PC-3 (cell line): ENCODE results near the gene SERPINE1. TPM values are rescaled to one million over a fixed set of nuclear protein-coding genes. Genes with fewer than 3 reads are reported as not detected.

Experiments
- ATAC-seq: fragments of 200-7000 bp; cut with Tn5 transposase; 2 replicates; pipeline ENCODE4 v1.9.1; 2020; ENCODE audit warnings: mild to moderate bottlenecking, moderate library complexity
- Bru-seq: library from RNA; stranded (reverse); fragments of 400-500 nt; gene quantifications from one replicate; lab custom pipeline; 2021; lab: Mats Ljungman, UMichigan
- BruChase-seq, 2 experiments: library from RNA; stranded (reverse); fragments of 400-500 nt; gene quantifications; one replicate each; lab custom pipeline; 2021; lab: Mats Ljungman, UMichigan
- BruUV-seq: library from RNA; stranded (reverse); fragments of 400-500 nt; replicated peaks from 2 replicates; lab custom pipeline; 2021; lab: Mats Ljungman, UMichigan
- CTCF ChIA-PET: fragments of 300-600 bp; sonication (Branson Sonifier 250); formaldehyde crosslinking; loops from one replicate; lab custom pipeline; 2022; ENCODE audit warnings: antibody characterized with exemption; lab: Charles Lee
- POLR2A ChIA-PET: fragments of 300-600 bp; sonication (Branson Sonifier 250); formaldehyde crosslinking; loops from one replicate; lab custom pipeline; 2022; ENCODE audit warnings: antibody characterized with exemption; ENCODE audit not compliant: unreplicated experiment; lab: Charles Lee
- DNase-seq: peaks from one replicate; pipeline ENCODE4 v3.0.0-alpha.2; 2015
- H2AFZ ChIP-seq: fragments of 300-600 bp; sonication (generic); 2 replicates; pipeline ENCODE4 v1.6.0; 2016; ENCODE audit warnings: antibody characterized with exemption, low read length
- H3F3A ChIP-seq: fragments of 300-600 bp; sonication (generic); one replicate; pipeline ENCODE4 v1.6.0; 2017; ENCODE audit warnings: antibody characterized with exemption, low read length, control low read depth, mild to moderate bottlenecking; ENCODE audit not compliant: unreplicated experiment
- H3K27ac ChIP-seq: fragments of 300-600 bp; sonication (generic); 2 replicates; pipeline ENCODE4 v1.5.1; 2016; ENCODE audit warnings: mild to moderate bottlenecking, low read length
- H3K27me3 ChIP-seq: fragments of 300-600 bp; sonication (generic); 2 replicates; pipeline ENCODE4 v1.6.1; 2016; ENCODE audit warnings: low read length, mixed read lengths
- H3K36me3 ChIP-seq: fragments of 300-600 bp; sonication (generic); 2 replicates; pipeline ENCODE4 v1.6.1; 2016; ENCODE audit warnings: low read depth, mixed run types, low read length, mixed read lengths
- H3K4me1 ChIP-seq: fragments of 300-600 bp; sonication (generic); 2 replicates; pipeline ENCODE4 v1.5.1; 2016; ENCODE audit warnings: low read length; ENCODE audit not compliant: insufficient read depth
- H3K4me2 ChIP-seq: fragments of 300-600 bp; sonication (generic); 2 replicates; pipeline ENCODE4 v1.6.0; 2016; ENCODE audit warnings: low read length
- H3K4me3 ChIP-seq: fragments of 300-600 bp; sonication (generic); 2 replicates; pipeline ENCODE4 v1.5.1; 2016; ENCODE audit warnings: mild to moderate bottlenecking, low read length, mixed read lengths
- H3K79me2 ChIP-seq: fragments of 300-600 bp; sonication (generic); 2 replicates; pipeline ENCODE4 v1.6.1; 2017; ENCODE audit warnings: low read length, mixed read lengths
- H3K9ac ChIP-seq: fragments of 300-600 bp; sonication (generic); 2 replicates; pipeline ENCODE4 v1.6.0; 2016; ENCODE audit warnings: mild to moderate bottlenecking, low read length
- H3K9me2 ChIP-seq: fragments of 300-600 bp; sonication (generic); replicated peaks from 2 replicates; pipeline ENCODE4 v1.6.1; 2016; ENCODE audit warnings: mixed run types, low read length, mixed read lengths
- H3K9me3 ChIP-seq: fragments of 300-600 bp; sonication (generic); 2 replicates; pipeline ENCODE4 v1.6.1; 2016; ENCODE audit warnings: low read length, mixed read lengths
- H4K20me1 ChIP-seq: fragments of 300-600 bp; sonication (generic); 2 replicates; pipeline ENCODE4 v1.6.1; 2016; ENCODE audit warnings: low read length, mixed read lengths
- CTCF ChIP-seq: fragments of 300-600 bp; sonication (generic); conservative IDR thresholded peaks from 2 replicates; pipeline ENCODE4 v1.5.1; 2017; ENCODE audit warnings: antibody characterized with exemption, low read depth, mild to moderate bottlenecking, low read length
- EZH2 ChIP-seq: fragments of 300-600 bp; sonication (generic); IDR thresholded peaks from one replicate; pipeline ENCODE4 v1.6.1; 2017; ENCODE audit warnings: antibody characterized with exemption, mild to moderate bottlenecking, low read length; ENCODE audit not compliant: unreplicated experiment
- EZH2phosphoT487 ChIP-seq: fragments of 300-600 bp; sonication (generic); IDR thresholded peaks from 2 replicates; pipeline ENCODE4 v1.6.1; 2018; ENCODE audit warnings: mild to moderate bottlenecking, antibody characterized with exemption, low read length, borderline replicate concordance
- intact Hi-C: fragments of 100-400 bp; cut with micrococcal nuclease; formaldehyde crosslinking; loops from 2 replicates; pipeline ENCODE4 v1.9.0; 2023
- long read RNA-seq: library from polyadenylated mRNA; unstranded; transcript quantifications from one replicate; pipeline ENCODE4 v2.0.0, GENCODE V29; 2021; ENCODE audit not compliant: unreplicated experiment
- total RNA-seq: library from RNA; depleted of rRNA; stranded (reverse); fragments of >200 nt; gene quantifications from 2 replicates; pipeline ENCODE4 v1.2.3, GENCODE V29; 2014; rRNA removed

SERPINE1 gene
- total RNA-seq (46.1 and 52.5 TPM in 2 replicates), Bru-seq, nascent RNA (percentile 66 among the genes with signal in this experiment), BruChase-seq, experiment 1, labeled RNA remaining after a 6-hour chase (percentile 90 among the genes with signal in this experiment), BruChase-seq, experiment 2, labeled RNA remaining after a 2-hour chase (percentile 66 among the genes with signal in this experiment)
- long read RNA-seq, transcript SERPINE1-201 (9 exons, 3,190 nt), result major isoform, 5 of 49 reads
- long read RNA-seq, partial matches to known transcripts, result 30 of 49 reads
- long read RNA-seq, other reads (novel, unspliced or antisense), result 14 of 49 reads

- no TSS peak for BruUV-seq
- peaks cover 39% of the 10 kb centered on the region for H3K4me1 ChIP-seq
- peak; percentile 62 for DNase-seq
Measured at GRCh38 chr7:101126651-101127459, at the start of gene SERPINE1. SERPINE1 (plus strand) TSS chr7:101127104; CDS start chr7:101128394, 1,290 bp downstream.

GRCh38 chr7:101077303-101078086, 49.4 kb upstream of the SERPINE1 start:
- peaks cover 3% of the 10 kb centered on the region; the same call in 1 of the 2 replicates for H3K4me1 ChIP-seq
- no peak overlapping the region for H3K9ac ChIP-seq
- TF ChIP-seq CTCF (peak; percentile 95), EZH2 (no peak)
- H3K4me3 ChIP-seq, result no peak overlapping the region
- no peaks in the 10 kb centered on the region for H3K9me3 ChIP-seq
- no peak overlapping the region for H3K27ac ChIP-seq
- no peaks in the 10 kb centered on the region for H3F3A ChIP-seq
- ATAC-seq (peak; percentile 99), DNase-seq (peak; percentile 90)
- POLR2A ChIA-PET, result no interaction called here
- no TSS peak for BruUV-seq
- H3K36me3 ChIP-seq, result no peaks in the 10 kb centered on the region
- H2AFZ ChIP-seq, result no peak overlapping the region
- H3K9me2 ChIP-seq, result no peaks in the 10 kb centered on the region
- CTCF ChIA-PET, result interaction anchor here (0.5 to 1.0 kb wide), 5 partner anchors 13 to 231 kb away, joined by 3 to 6 read pairs (median 3); partner anchors contain the start of gene UFSP1
- no peaks in the 10 kb centered on the region for H4K20me1 ChIP-seq
- H3K27me3 ChIP-seq, result no peaks in the 10 kb centered on the region
- H3K4me2 ChIP-seq, result peak overlapping the region; percentile 22; the same call in 1 of the 2 replicates
- intact Hi-C loops, result loop anchor here (1.0 kb wide), 2 partner anchors 61 to 180 kb away; no protein-coding TSS in a partner anchor
- no peaks in the 10 kb centered on the region for H3K79me2 ChIP-seq

More at GRCh38 chr7:101126651-101127459, at the start of gene SERPINE1:
- ChIA-PET POLR2A (no interaction called here), CTCF (no interaction called here)
- intact Hi-C loops, result no loop called here
- H3K36me3 ChIP-seq, result no peaks in the 10 kb centered on the region
- 0 out of 2 replicates have a peak within 1 kb of the TSS, but pooled peaks have one; percentile 44 for H2AFZ ChIP-seq
- H3F3A ChIP-seq, result no peaks in the 10 kb centered on the region
- H4K20me1 ChIP-seq, result no peaks in the 10 kb centered on the region
- peak within 1 kb of the TSS; percentile 11; the same call in 1 of the 2 replicates for H3K9ac ChIP-seq
- TF ChIP-seq EZH2phosphoT487, result no peak
- TF ChIP-seq CTCF, result 0 out of 2 replicates have a peak, but pooled peaks have one; percentile 20
- H3K4me3 ChIP-seq, result peak within 1 kb of the TSS; percentile 52
- H3K4me2 ChIP-seq, result peak within 1 kb of the TSS; percentile 61
- H3K27ac ChIP-seq, result 0 out of 2 replicates have a peak within 1 kb of the TSS, but pooled peaks have one; percentile 21
- peak; percentile 59 for ATAC-seq
- no peaks in the 10 kb centered on the region for H3K79me2 ChIP-seq
- H3K9me2 ChIP-seq, result no peaks in the 10 kb centered on the region
- no peaks in the 10 kb centered on the region for H3K27me3 ChIP-seq
- no peaks in the 10 kb centered on the region for H3K9me3 ChIP-seq
